Prostate gland (tissue), 2 donors: ENCODE results near the gene CACNA1H. TPM values are rescaled to one million over a fixed set of nuclear protein-coding genes. Genes with fewer than 3 reads are reported as not detected.

Source experiments
- DNase-seq: peaks from one replicate; pipeline ENCODE4 v3.0.0-alpha.2; 2019; ENCODE audit warnings: low spot score
- H3K27ac ChIP-seq, 2 donors: fragments of 200-600 bp; sonication (generic); 2 replicates each; pipeline ENCODE4 v1.5.1; 2017 to 2019
- H3K27me3 ChIP-seq: fragments of 200-600 bp; sonication (generic); replicated peaks from 2 replicates; pipeline ENCODE4 v1.5.1; 2019; ENCODE audit not compliant: insufficient read depth
- H3K36me3 ChIP-seq, 2 donors: fragments of 200-600 bp; sonication (generic); 1 replicate in 1 of 2; 2 replicates in 1 of 2; pipeline versions ENCODE4 v1.5.1 to v1.8.1; 2017 to 2019
- H3K4me1 ChIP-seq: fragments of 200-600 bp; sonication (generic); replicated peaks from 2 replicates; pipeline ENCODE4 v1.5.1; 2019
- H3K4me3 ChIP-seq, 2 donors: fragments of 200-600 bp; sonication (generic); 2 replicates each; pipeline ENCODE4 v1.5.1; 2017 to 2019
- H3K9me3 ChIP-seq: fragments of 200-600 bp; sonication (generic); 2 replicates; pipeline ENCODE4 v1.5.1; 2017
- CTCF ChIP-seq, 4 experiments: fragments of 200-600 bp in 2 of 4; fragments of 450-650 bp in 2 of 4; sonication (generic) in 2 of 4; IDR thresholded peaks; 1 replicate in 3 of 4; 2 replicates in 1 of 4; pipeline ENCODE4 v1.5.1; 2016 to 2019; ENCODE audit warnings: antibody characterized with exemption in 4 of 4, mild to moderate bottlenecking in 2 of 4, moderate library complexity in 2 of 4
- POLR2A ChIP-seq: fragments of 450-650 bp; IDR thresholded peaks from one replicate; pipeline ENCODE4 v1.6.1; 2016; ENCODE audit warnings: antibody characterized with exemption, mild to moderate bottlenecking
- POLR2AphosphoS5 ChIP-seq: sonication (generic); formaldehyde crosslinking; IDR thresholded peaks from one replicate; pipeline ENCODE4 v1.6.1; 2017; ENCODE audit warnings: antibody characterized with exemption
- WGBS: methylation state at CpG from one replicate; pipeline ENCODE4 v1.1.5; 2018; 5-methylcytosine and 5-hydroxymethylcytosine counted together
- intact Hi-C: fragments of 100-400 bp; cut with DNase I; formaldehyde crosslinking; loops from one replicate; pipeline ENCODE4 v1.14.2; 2022
- total RNA-seq, 2 donors: library from RNA; depleted of rRNA; stranded (reverse); fragments of >200 nt; gene quantifications; one replicate each; pipeline ENCODE4 v1.1.0, GENCODE V29; 2016

The CACNA1H gene
- total RNA-seq: 100 to 1,000 TPM in 1 of 2 donors, 10 to 100 TPM in 1; 32.5 to 111 TPM

- peak within 1 kb of the TSS; percentile 76 to 87 for H3K27ac ChIP-seq
- intact Hi-C loops: no loop called here
- WGBS: 0% methylated on average over 21 of the region's 98 CpGs
- peak within 1 kb of the TSS; percentile 35 to 57 for H3K4me3 ChIP-seq
- H3K27me3 ChIP-seq: no peaks in the 10 kb centered on the region
- peaks cover 6% of the 10 kb centered on the region for H3K4me1 ChIP-seq
- TF ChIP-seq CTCF (IDR thresholded peaks at IDR 0.05): peak in 2 of 4 experiments; percentile 17 to 26
- no peak for TF ChIP-seq POLR2A
- TF ChIP-seq POLR2AphosphoS5: no peak
- H3K36me3 ChIP-seq: no peaks in the 10 kb centered on the region
- H3K9me3 ChIP-seq: no peaks in the 10 kb centered on the region
- DNase-seq: no peak
Observed at GRCh38 chr16:1152651-1153259, at the start of gene CACNA1H. CACNA1H (plus strand) TSS chr16:1153106; CDS start chr16:1153738, 632 bp downstream.

DNA sequence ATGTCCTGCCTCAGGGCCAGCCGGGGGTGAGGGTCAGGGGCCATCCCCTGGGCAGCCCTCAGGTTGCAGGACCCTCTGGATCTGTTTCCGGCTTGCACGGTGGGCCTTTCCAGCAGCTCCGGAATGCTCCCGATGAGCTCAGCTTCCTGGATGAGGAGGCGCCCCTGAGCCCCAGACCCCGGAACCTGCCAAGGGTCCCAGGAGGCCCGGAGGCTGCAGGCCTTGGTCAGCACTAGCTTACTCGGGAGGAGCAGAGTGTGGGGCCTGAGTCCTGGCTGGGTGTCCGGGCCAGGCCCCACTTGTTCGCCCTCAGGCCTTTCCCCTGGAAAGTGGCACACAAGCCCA is 49.3 kb upstream of the CACNA1H start:
- Histone ChIP-seq H3K4me3 (no peak overlapping the region), H3K27me3 (peaks cover 6% of the 10 kb centered on the region), H3K9me3 (no peaks in the 10 kb centered on the region), H3K27ac (no peak overlapping the region), H3K4me1 (no peaks in the 10 kb centered on the region), H3K36me3 (no peaks in the 10 kb centered on the region)
- no peak for DNase-seq
- 64% methylated on average over 11 of the region's 11 CpGs for WGBS
- TF ChIP-seq POLR2A (no peak), POLR2AphosphoS5 (no peak), CTCF (IDR thresholded peaks at IDR 0.05) (no peak)
- intact Hi-C loops: no loop called here

DNA sequence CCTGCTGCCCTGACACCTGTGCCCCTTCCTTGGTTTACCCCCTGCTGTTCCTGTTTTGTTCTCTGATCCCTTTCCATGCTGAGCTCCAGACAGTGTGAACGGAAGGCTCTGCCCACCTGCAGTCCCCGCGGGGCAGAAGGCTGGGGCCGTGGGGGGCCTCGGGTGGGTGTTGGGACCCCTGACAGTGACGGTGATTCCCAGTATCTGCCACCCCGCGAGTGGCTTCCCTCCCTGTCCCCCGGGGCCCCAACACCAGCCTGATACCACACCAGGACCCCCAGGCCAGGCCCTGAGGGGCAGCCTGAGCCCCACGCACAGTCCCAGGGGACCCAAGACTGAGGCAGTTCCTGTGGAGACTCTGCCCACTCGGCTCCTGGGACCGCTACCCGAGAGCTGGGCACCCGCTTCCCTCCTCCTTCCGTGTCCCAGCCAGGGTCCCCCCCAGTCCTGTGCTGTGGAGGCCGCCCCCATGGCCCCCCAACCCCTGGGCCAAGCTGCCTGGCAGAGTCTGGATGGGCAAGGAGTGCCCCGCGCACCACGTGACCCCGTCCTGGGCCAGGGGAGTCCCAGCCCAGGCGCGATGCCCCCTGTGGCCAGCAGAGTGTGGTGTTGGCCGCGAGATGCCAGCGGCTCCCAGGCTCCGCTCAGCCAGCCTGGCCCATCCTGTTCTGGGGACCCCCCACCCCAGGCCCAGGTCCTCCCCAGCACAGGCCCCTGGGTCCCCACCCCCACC is 46.9 kb upstream of the CACNA1H start:
- peaks cover 6% of the 10 kb centered on the region for H3K27me3 ChIP-seq
- peak; percentile 73 for DNase-seq
- no peaks in the 10 kb centered on the region for H3K9me3 ChIP-seq
- TF ChIP-seq POLR2AphosphoS5 (peak; percentile 39), POLR2A (no peak), CTCF (IDR thresholded peaks at IDR 0.05) (peak; percentile 87 to 97 (median 91))
- 31% methylated on average over 26 of the region's 26 CpGs for WGBS
- H3K4me3 ChIP-seq: no peak overlapping the region
- H3K27ac ChIP-seq: no peak overlapping the region
- peaks cover 9% of the 10 kb centered on the region for H3K4me1 ChIP-seq
- H3K36me3 ChIP-seq: no peaks in the 10 kb centered on the region
- intact Hi-C loops: loop anchor here (1.0 kb wide), 1 partner anchor 87 kb away; no protein-coding TSS in a partner anchor

- 75% methylated on average over 16 of the region's 16 CpGs for WGBS
- Histone ChIP-seq H3K9me3 (no peaks in the 10 kb centered on the region), H3K27ac (no peak overlapping the region), H3K36me3 (no peaks in the 10 kb centered on the region), H3K27me3 (peaks cover 6% of the 10 kb centered on the region), H3K4me1 (peaks cover 9% of the 10 kb centered on the region), H3K4me3 (no peak overlapping the region)
- no peak for DNase-seq
- TF ChIP-seq CTCF (IDR thresholded peaks at IDR 0.05): no peak
- no peak for TF ChIP-seq POLR2AphosphoS5
- no peak for TF ChIP-seq POLR2A
- intact Hi-C loops: loop anchor here (1.0 kb wide), 1 partner anchor 87 kb away; no protein-coding TSS in a partner anchor
Observed at GRCh38 chr16:1106659-1107058, 46.2 kb upstream of the CACNA1H start.
